Epithelial cell of esophagus (primary cell): Measurements from ENCODE around the gene SH3PXD2A.

Source experiments
- DNase-seq: peaks from one replicate; pipeline ENCODE4 v3.0.0; 2010; ENCODE audit warnings: low read depth
- H3K4me3 ChIP-seq: 2 replicates; pipeline ENCODE4 v1.5.1; 2011; ENCODE audit warnings: mild to moderate bottlenecking, low read length, control low read depth
- CTCF ChIP-seq: IDR thresholded peaks from 2 replicates; pipeline ENCODE4 v1.5.1; 2011; ENCODE audit warnings: low read depth, mild to moderate bottlenecking, low read length, control low read depth, inconsistent platforms; ENCODE audit not compliant: insufficient read depth; ENCODE audit errors: missing control alignments

Gene SH3PXD2A

GRCh38 chr10:103717341-103718246 lies 137.8 kb downstream of the SH3PXD2A start:
- TF ChIP-seq CTCF: no peak
- H3K4me3 ChIP-seq: no peak overlapping the region
- DNase-seq: peak; percentile 67

- TF ChIP-seq CTCF: no peak
- no peak overlapping the region for H3K4me3 ChIP-seq
- peak; percentile 84 for DNase-seq
Measured at GRCh38 chr10:103716206-103717160, 138.9 kb downstream of the SH3PXD2A start.

GRCh38 chr10:103715430-103715829 lies 139.9 kb downstream of the SH3PXD2A start:
- H3K4me3 ChIP-seq: no peak overlapping the region
- TF ChIP-seq CTCF: no peak
- peak; percentile 79 for DNase-seq

- no peak for DNase-seq
- H3K4me3 ChIP-seq: no peak overlapping the region
Measured at GRCh38 chr10:103714232-103714891, 141.0 kb downstream of the SH3PXD2A start.

DNA sequence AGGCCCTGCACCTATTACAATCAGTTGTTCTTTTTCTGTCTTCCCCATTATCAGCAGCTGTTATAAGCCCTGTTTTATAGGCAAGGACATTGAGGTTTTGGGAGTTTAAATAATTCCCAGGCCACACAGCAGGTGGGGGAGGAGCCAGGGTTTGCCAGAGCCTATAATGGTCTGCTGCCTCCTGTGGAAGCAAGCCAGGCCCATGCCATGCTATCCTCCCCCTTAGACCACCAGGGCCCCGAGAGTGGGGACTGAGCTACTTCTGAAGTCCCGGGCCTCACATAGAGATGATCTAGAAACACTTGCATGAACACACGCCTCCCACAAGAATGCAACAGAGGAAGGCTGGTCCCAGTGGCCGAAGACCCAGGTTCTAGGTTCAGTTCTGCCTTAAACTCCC lies 141.7 kb downstream of the SH3PXD2A start:
- DNase-seq: no peak
- no peak for TF ChIP-seq CTCF
- H3K4me3 ChIP-seq: no peak overlapping the region

More at GRCh38 chr10:103714232-103714891, 141.0 kb downstream of the SH3PXD2A start:
- TF ChIP-seq CTCF: no peak

GRCh38 chr10:103712898-103713498 lies 142.4 kb downstream of the SH3PXD2A start:
- peak; percentile 79 for TF ChIP-seq CTCF
- DNase-seq: peak; percentile 73
- H3K4me3 ChIP-seq: no peak overlapping the region
